SU-DHL-6 (cell line): Measurements from ENCODE around the gene ORAI2.
A peak's percentile ranks its signal among the peaks of the same experiment; 100 is the strongest.

Experiments
- H2AFZ ChIP-seq: fragments of 200-600 bp; sonication (generic); 2 replicates; pipeline ENCODE4 v1.6.1; 2014; ENCODE audit warnings: low read depth, mild to moderate bottlenecking, moderate library complexity, mixed read lengths, antibody characterized with exemption, low read length; ENCODE audit not compliant: severe bottlenecking
- H3F3A ChIP-seq: fragments of 200-600 bp; shearing (Covaris generic); 2 replicates; pipeline ENCODE4 v1.6.0; 2016; ENCODE audit warnings: antibody characterized with exemption, mild to moderate bottlenecking; ENCODE audit not compliant: insufficient read depth
- H3K27ac ChIP-seq: fragments of 200-600 bp; sonication (generic); 2 replicates; pipeline ENCODE4 v1.5.1; 2016; ENCODE audit warnings: low read depth, mild to moderate bottlenecking, low read length, moderate library complexity, mixed read lengths
- H3K27me3 ChIP-seq: fragments of 200-600 bp; sonication (generic), shearing (Covaris generic); 2 replicates; pipeline ENCODE4 v1.6.0; 2014; ENCODE audit warnings: mild to moderate bottlenecking, low read length
- H3K36me3 ChIP-seq: fragments of 200-600 bp; sonication (generic); 2 replicates; pipeline ENCODE4 v1.6.1; 2014; ENCODE audit warnings: mild to moderate bottlenecking, low read length, mixed read lengths
- H3K4me2 ChIP-seq: fragments of 300-600, 200-600 bp; shearing (Covaris generic), sonication (generic); 2 replicates; pipeline ENCODE4 v1.6.0; 2014; ENCODE audit warnings: low read length, low read depth, mild to moderate bottlenecking; ENCODE audit not compliant: poor library complexity, severe bottlenecking
- H3K4me3 ChIP-seq: fragments of 200-600 bp; sonication (generic); 2 replicates; pipeline ENCODE4 v1.5.1; 2014; ENCODE audit warnings: antibody characterized with exemption, low read length, mild to moderate bottlenecking, mixed read lengths; ENCODE audit not compliant: insufficient read depth, poor library complexity, severe bottlenecking
- H3K79me2 ChIP-seq: fragments of 200-600 bp; sonication (generic); 2 replicates; pipeline ENCODE4 v1.6.1; 2014; ENCODE audit warnings: mild to moderate bottlenecking, low read length, moderate library complexity; ENCODE audit not compliant: insufficient read depth
- H3K9ac ChIP-seq: fragments of 200-600 bp; sonication (generic); 2 replicates; pipeline ENCODE4 v1.7.0; 2014; ENCODE audit warnings: mild to moderate bottlenecking, low read length
- H3K9me2 ChIP-seq: fragments of 200-600 bp; sonication (generic); replicated peaks from 2 replicates; pipeline ENCODE4 v1.6.1; 2014; ENCODE audit warnings: low read length; ENCODE audit not compliant: insufficient read depth
- H3K9me3 ChIP-seq: fragments of 200-600 bp; sonication (generic); 2 replicates; pipeline ENCODE4 v1.6.1; 2014; ENCODE audit warnings: low read length, mixed read lengths; ENCODE audit not compliant: insufficient read depth
- H4K20me1 ChIP-seq: fragments of 200-600 bp; sonication (generic); 2 replicates; pipeline ENCODE4 v1.6.1; 2014; ENCODE audit warnings: low read depth, mild to moderate bottlenecking, antibody characterized with exemption, low read length, moderate library complexity, mixed read lengths
- EZH2phosphoT487 ChIP-seq: fragments of 200-600 bp; sonication (generic), shearing (Covaris generic); conservative IDR thresholded peaks from 2 replicates; pipeline ENCODE4 v1.6.1; 2018; ENCODE audit warnings: mild to moderate bottlenecking, antibody characterized with exemption, low read length, moderate library complexity, mixed read lengths
- TF ChIP-seq, protein P1 (sequence below): fragments of 200-600 bp; sonication (generic); IDR thresholded peaks from one replicate; pipeline ENCODE4 v1.5.1; 2017; ENCODE audit warnings: antibody characterized with exemption, mild to moderate bottlenecking, low read length, moderate library complexity; ENCODE audit not compliant: insufficient read depth, poor library complexity, severe bottlenecking

Gene ORAI2

DNA sequence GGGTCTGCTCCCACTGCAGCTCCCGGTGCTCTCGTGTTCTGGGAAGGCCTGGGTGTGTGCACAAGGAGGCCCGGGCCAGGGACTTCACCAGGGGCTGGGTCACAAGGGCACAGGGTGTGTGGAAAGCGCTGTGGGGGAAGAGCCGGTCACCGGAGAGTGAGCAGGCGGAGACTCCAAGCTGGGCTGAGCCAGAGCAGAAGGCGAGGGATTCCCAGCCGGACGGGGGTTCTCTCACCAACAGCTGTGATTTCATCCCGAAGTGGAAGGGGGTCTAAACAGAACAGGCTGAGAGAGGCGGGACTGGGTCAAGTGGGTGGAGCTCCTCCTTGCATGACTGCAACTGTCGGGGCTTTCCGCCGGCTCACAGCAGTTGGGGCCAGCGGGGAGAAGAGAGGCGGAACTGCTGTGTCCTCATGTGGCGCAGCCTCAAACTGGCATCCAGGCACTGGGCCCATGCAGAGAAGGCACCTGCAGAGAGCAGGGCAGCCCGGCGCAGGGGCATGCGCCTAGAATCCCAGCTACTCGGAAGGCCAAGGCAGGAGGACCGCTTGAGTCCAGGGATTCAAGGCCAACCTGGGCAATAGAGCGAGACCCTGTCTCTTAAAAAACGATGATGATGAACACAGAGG lies 7.6 kb upstream of the ORAI2 start:
- Histone ChIP-seq H3K36me3 (0 out of 2 replicates have a peak, but pooled peaks cover 1% of the 10 kb centered on the region), H3F3A (peaks cover 66% of the 10 kb centered on the region), H3K27ac (peak overlapping the region; percentile 97), H2AFZ (no peak overlapping the region), H3K4me2 (peak overlapping the region; percentile 70), H3K9me2 (no peaks in the 10 kb centered on the region), H3K9ac (peak overlapping the region; percentile 64), H3K79me2 (no peaks in the 10 kb centered on the region), H3K9me3 (no peaks in the 10 kb centered on the region), H3K4me3 (peak overlapping the region; percentile 30), H4K20me1 (no peaks in the 10 kb centered on the region), H3K27me3 (no peaks in the 10 kb centered on the region)
- TF ChIP-seq, protein P1, sequence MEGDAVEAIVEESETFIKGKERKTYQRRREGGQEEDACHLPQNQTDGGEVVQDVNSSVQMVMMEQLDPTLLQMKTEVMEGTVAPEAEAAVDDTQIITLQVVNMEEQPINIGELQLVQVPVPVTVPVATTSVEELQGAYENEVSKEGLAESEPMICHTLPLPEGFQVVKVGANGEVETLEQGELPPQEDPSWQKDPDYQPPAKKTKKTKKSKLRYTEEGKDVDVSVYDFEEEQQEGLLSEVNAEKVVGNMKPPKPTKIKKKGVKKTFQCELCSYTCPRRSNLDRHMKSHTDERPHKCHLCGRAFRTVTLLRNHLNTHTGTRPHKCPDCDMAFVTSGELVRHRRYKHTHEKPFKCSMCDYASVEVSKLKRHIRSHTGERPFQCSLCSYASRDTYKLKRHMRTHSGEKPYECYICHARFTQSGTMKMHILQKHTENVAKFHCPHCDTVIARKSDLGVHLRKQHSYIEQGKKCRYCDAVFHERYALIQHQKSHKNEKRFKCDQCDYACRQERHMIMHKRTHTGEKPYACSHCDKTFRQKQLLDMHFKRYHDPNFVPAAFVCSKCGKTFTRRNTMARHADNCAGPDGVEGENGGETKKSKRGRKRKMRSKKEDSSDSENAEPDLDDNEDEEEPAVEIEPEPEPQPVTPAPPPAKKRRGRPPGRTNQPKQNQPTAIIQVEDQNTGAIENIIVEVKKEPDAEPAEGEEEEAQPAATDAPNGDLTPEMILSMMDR: no peak
- TF ChIP-seq EZH2phosphoT487: no peak

DNA sequence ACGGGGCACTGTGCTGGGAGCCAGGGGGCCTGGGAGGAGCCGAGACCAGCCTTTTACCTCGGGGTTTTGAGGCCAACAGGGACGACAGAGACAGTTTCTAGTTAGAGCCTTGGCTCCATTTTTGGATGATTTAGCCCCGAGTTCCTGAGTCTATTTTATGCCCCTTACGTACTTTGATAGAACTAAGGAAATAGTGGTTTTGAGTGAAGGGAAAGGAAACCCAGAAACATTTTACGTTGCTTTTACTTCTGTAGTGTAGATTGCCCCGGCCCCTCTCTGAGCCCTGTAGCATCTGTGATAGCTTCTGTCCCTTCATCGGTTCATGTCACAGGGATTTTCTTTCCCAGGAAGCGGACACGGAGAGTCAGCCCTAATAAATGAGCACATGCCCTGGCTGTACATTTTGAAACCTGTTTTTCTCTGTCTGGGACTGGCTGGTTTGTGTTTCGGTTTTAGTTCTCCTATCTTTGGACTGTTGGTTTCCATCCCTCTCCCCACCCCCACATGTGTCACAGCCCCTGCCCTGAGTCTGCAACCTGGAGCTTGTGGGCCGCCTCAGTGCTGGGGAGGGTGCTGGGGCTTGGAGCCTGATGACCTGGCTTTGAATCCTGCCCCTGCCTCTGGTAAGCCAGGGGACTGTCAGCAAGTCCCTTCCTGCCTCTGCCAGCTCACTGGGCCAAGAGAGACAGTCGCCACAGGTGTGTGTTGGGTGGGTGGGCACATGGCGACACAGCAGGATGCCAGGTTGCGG lies 6.9 kb upstream of the ORAI2 start:
- no peak overlapping the region for H2AFZ ChIP-seq
- H3K9ac ChIP-seq: peak overlapping the region; percentile 64
- H3K4me3 ChIP-seq: peak overlapping the region; percentile 30
- no peaks in the 10 kb centered on the region for H3K9me2 ChIP-seq
- H3F3A ChIP-seq: peaks cover 71% of the 10 kb centered on the region
- no peaks in the 10 kb centered on the region for H3K79me2 ChIP-seq
- peak overlapping the region; percentile 97 for H3K27ac ChIP-seq
- no peaks in the 10 kb centered on the region for H3K27me3 ChIP-seq
- TF ChIP-seq EZH2phosphoT487: no peak
- TF ChIP-seq, protein P1: no peak
- no peaks in the 10 kb centered on the region for H3K36me3 ChIP-seq
- H4K20me1 ChIP-seq: no peaks in the 10 kb centered on the region
- H3K4me2 ChIP-seq: peak overlapping the region; percentile 70
- no peaks in the 10 kb centered on the region for H3K9me3 ChIP-seq

DNA sequence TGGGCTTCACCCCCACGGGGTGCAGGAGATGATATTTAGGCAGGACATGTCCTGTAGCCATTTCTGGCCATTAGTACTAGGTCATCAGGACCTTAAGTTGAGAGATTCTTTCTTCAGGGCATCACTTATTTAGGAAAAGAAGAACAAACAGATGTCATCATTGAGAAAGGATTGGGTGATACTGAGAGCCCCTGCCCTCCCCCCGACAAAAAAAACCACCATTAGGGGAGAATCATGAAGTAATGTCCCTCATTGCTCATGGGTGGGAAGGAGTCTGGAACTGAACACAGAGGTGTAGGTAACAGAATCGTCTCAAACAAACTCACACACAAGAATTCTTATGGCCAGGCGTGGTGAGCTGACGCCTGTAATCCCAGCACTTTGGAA lies 6.4 kb upstream of the ORAI2 start:
- no peaks in the 10 kb centered on the region for H3K36me3 ChIP-seq
- H3K27ac ChIP-seq: peak overlapping the region; percentile 97
- H4K20me1 ChIP-seq: no peaks in the 10 kb centered on the region
- peak overlapping the region; percentile 64 for H3K9ac ChIP-seq
- H3K9me3 ChIP-seq: no peaks in the 10 kb centered on the region
- TF ChIP-seq EZH2phosphoT487: no peak
- TF ChIP-seq, protein P1: no peak
- H3K4me3 ChIP-seq: peak overlapping the region; percentile 13
- H2AFZ ChIP-seq: no peak overlapping the region
- H3K9me2 ChIP-seq: no peaks in the 10 kb centered on the region
- H3F3A ChIP-seq: peaks cover 72% of the 10 kb centered on the region
- no peaks in the 10 kb centered on the region for H3K27me3 ChIP-seq
- no peaks in the 10 kb centered on the region for H3K79me2 ChIP-seq
- peak overlapping the region; percentile 70 for H3K4me2 ChIP-seq
